Activated T-helper 1 cell treated with anti-CD3 and anti-CD28 coated beads, Interleukin-2, amount 50 U/mL, for 16 hours (primary cell): ENCODE measurements around the gene C13orf46.

Experiments used
- DNase-seq, 2 donors: peaks; one replicate each; pipeline ENCODE4 v3.0.0-alpha.2; 2020; ENCODE audit warnings: low read depth in 1 of 2, low spot score in 1 of 2

C13orf46 gene

GRCh38 chr13:113956571-113956970, 17.3 kb downstream of the C13orf46 start:
- no peak for DNase-seq

DNA sequence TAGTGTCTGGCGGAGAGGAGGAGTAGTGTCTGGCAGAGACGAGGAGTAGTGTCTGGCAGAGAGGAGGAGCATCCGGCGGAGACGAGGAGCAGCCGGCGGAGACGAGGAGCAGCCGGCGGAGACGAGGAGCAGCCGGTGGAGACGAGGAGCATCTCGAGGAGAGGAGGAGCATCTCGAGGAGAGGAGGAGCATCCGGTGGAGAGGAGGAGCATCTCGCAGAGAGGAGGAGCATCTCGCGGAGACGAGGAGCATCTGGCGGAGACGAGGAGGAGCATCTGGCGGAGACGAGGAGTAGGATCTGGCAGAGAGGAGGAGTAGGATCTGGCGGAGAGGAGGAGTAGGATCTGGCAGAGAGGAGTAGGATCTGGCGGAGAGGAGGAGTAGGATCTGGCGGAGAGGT, 18.2 kb downstream of the C13orf46 start:
- DNase-seq = no peak

GRCh38 chr13:113955235-113955634, 18.6 kb downstream of the C13orf46 start:
- DNase-seq = no peak

GRCh38 chr13:113954046-113954835, 19.6 kb downstream of the C13orf46 start:
- no peak for DNase-seq

DNA sequence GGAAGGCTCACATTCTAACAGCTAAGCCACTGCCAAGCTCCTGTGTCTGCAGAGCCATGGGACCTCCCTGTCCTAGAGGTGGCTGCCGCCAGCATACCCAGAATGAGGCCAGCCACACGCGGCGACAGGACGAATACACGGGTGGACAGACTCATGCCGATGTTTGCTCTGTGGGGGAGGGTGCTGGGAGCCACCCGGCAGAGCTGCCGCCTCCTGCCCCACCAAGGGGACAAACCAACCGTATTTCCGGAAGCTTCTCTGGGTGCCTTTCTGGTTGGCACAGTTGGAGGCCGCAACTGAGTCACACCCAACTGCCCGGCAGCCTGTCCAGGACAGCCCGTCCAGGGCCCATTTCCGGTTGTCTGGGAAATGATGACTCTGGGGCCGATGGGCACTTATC, 20.3 kb downstream of the C13orf46 start:
- no peak for DNase-seq

GRCh38 chr13:113952983-113953520, 20.8 kb downstream of the C13orf46 start:
- DNase-seq = no peak

DNA sequence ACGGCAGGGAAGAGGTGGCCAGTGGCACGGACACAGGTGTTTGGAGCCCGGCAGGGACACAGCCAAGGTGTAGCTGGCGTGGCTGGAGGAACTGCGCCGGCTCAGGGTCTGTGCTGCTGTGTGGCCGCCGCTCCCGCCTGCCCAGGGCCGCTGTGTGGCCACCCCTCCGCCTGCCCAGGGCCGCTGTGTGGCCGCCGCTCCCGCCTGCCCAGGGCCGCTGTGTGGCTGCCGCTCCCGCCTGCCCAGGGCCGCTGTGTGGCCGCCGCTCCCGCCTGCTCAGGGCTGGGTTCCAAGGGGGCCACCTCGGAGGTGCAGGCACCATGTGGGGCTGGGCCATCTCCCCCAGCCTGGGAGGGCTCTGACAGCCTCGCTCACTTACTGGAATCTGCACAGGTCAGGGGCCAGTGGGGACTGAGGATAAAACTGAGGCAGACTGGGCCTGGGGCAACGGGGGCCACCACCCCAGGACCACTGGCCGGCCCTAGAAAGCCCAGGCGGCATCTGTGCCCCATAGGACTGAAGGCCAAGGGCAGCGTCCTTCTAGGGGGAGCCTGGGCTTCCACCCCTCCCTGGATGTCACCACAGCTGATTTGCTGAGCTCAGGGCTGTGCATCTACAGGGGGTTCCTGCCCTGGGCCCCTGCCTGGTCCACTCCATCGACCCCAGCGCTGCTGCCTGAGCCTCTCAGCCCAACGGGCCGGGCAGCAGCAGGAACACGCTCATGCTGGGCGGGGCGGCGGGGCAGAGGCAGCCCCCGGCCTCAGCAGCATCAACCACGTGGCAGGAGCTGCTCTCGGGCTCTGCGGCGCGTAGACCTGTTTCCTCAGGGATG, 21.5 kb downstream of the C13orf46 start:
- no peak for DNase-seq

DNA sequence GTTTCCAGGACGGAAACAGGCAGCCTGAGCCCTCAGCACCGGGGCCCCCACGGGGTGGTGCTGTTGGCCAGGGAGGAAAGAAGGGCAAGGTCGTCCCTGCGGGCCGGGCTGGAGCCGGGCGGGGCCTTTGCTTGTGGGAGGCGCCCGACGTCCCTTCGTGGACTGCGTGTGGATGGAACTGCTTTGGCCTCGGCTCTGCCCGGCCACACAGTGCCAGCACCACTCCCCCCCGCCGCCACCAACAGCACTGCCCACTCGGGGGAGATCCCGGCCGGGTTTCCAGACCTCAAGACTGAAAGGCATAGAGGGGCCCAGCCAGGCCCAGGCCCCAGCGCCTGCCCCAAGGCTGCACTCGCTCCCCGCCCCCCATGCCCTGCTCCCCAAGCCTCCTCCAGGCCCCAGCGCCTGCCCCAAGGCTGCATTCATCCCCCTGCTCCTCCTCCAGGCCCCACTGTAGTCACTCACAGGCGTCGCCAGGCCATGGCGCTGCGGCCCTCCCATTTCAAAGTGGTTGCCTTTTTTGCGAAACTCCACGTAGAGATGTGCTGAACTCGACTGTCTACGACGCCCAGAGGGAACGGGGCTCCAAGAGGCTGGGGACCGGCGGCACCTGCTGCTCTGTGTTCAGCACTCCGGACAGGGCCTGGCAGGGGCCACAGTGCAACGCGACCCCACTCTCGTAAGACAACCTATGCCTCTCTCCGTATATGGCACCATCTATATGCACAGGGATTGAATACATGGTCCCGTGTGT, 22.5 kb downstream of the C13orf46 start:
- DNase-seq = peak in 1 of 2 donors; percentile 27

GRCh38 chr13:113950451-113951245, 23.2 kb downstream of the C13orf46 start:
- DNase-seq = no peak

GRCh38 chr13:113949546-113949945, 24.3 kb downstream of the C13orf46 start:
- DNase-seq = no peak

DNA sequence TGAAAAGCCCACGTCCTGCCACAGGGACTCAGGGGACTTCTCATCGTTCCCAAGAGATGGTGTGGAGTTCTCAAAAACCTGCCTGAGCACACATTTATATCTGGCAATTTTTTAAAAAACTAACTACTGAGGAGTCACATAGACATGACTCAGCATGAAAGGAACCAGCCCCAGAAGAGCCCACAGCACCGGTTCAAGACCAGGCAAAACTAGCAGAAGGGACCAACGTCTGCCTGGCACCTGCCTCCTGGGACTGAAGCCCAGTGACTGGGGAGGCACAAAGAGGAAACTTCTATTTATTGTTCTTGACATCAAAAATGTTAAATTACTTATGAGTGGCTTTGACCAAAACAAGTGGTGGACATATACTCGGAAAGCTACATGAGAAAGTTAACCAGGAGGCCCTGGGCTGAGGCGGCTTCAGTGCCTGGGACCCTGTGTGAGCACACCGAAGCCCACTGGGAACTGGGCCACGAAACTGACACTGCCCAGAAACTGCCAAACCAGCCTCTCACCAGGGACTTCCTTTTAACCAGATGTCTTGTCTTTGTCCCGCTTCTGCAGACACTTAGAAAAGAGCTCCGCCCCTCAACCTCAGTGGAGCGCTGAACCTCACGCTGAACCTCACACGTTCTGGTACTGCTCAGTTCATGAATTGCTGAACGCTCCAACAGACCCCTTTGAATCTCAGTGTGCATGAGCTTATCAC, 25.7 kb downstream of the C13orf46 start:
- DNase-seq = no peak

DNA sequence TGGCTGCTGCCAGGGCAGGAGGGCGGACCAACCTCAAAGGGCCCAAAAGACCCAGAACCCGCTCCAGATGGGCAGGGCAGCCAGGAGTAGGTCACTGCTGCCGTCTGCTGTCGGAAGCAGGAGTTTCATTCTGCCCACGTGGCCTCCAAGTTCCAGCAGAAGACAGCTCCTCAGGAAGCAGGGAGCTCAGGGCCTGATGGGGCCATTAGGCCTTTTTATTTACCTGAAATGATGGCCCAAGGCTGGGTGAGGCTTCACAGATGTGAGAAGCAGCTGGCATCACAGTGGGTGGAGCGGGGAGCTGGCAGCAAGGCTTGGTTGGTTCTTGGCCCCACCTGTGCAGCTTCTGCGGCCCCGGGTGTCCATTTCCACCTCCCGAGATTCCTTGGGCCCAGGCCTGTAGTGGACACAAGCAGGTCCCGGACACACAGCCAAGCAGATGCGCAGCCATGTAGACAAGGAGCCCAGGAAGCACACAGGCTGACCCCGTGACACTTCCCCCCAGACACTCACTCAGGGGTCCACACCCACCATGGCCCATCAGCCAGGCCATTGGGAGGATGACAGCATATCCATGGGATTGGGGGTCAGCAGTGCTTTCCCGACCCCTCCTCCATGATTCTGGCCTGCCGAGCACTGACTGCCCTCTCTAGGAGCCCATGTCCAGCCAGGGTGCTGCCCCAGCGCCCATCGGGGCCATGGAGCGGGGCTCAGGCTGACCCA, 26.4 kb downstream of the C13orf46 start:
- DNase-seq = no peak

GRCh38 chr13:113946409-113947181, 27.3 kb downstream of the C13orf46 start:
- DNase-seq = no peak

DNA sequence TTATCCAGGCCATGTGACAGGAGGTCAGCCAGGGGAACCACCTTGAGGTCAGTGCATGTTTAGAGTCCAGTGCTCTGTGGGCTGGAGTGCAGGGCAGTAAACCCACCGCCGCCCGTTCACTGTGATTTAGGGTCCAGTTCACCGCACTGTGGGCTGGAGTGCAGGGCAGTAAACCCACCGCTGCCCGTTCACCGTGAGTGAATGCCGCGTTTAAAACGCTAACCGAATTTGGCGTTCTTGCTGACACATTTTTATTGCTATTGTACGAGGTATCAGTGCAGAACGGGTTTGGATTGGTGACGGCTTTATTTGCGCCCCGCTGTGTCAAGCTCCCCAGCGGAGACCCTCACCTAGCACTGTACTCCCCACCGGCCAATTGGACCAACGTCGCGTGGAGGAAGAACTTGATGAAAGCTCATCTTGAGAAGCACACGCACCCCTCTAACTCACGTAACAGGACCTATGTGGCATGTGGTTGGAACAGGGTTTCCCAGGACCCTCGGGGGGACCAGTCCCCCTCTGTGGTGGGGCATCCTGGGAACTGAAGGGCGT, 27.9 kb downstream of the C13orf46 start:
- no peak for DNase-seq

DNA sequence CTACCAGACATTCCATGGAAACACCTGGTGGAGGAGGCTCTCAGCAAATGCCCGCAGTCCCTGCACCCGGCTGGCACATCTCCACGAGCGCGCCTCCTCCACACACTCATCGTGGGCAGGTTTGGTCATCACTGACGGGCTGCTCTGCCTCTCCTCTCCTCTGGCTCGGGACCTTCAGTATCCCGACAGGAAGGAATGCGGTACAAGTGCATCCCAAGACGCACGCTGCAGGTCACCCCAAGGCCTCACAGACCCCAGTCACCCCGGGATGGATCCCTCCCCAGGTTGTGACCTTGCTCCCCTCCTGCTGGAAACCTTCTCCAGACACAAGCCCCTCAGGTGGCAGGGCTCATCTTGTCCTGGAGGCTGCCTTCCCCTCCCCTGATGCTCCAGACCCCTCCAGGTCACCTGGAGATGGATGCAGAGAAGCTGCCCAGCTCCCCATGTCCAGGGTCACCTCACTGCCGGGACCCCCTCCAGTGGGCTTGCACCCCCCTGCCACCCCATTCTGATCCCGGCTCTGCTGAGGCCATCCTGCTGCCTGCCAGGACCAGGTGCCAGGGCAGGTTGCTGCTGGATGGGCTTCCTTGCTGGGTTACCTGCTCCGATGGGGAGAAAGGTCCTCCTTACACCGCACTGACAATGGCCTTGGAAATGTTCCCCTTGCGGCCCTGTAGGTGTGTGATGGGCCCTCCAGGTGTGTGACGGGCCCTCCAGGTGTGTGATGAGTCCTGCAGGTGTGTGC, 29.9 kb downstream of the C13orf46 start:
- no peak for DNase-seq

DNA sequence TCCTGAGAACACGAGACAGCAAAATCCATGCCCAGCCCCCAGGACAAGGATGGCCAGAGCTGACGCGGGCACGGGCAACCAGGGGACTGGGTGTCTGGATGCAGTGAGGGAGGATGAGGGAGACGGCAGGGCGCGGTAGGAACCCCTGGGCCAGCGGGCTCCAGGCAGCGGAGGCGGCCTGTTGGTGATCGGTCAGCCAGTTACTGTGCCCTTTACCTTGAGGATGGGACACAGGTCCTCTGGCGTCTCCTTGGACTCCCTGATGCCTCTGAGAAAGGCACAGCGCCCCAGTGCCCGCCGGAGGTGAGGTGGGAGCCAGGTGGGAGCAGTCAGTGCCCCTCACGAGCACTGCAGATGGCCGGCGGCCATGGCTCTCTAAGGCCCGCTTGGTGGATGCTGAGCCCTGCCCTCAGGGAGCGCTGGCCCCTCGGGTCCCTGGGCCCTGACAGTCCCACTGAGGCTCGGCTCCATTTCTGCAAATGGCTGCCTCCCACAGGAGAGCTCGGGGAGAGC, 31.2 kb downstream of the C13orf46 start:
- no peak for DNase-seq

GRCh38 chr13:113941571-113942191, 32.2 kb downstream of the C13orf46 start:
- DNase-seq = no peak
